Peyer's patch (tissue), 4 donors: ENCODE measurements around the gene ONECUT1. TPM values are rescaled to one million over a fixed set of nuclear protein-coding genes. Genes with fewer than 3 reads are reported as not detected.

ENCODE experiments used
- DNase-seq, 3 donors: peaks; one replicate each; pipeline ENCODE4 v3.0.0-alpha.2; 2017 to 2019
- H3K27ac ChIP-seq, 4 donors: fragments of 200-600 bp; sonication (generic); one replicate each; pipeline ENCODE4 v1.5.1; 2016 to 2019
- H3K27me3 ChIP-seq, 2 donors: fragments of 200-600 bp; sonication (generic); one replicate each; pipeline ENCODE4 v1.5.1; 2019
- H3K36me3 ChIP-seq, 3 donors: fragments of 200-600 bp; sonication (generic); one replicate each; pipeline ENCODE4 v1.5.1; 2016 to 2019
- H3K4me1 ChIP-seq, 4 donors: fragments of 200-600 bp; sonication (generic); one replicate each; pipeline ENCODE4 v1.5.1; 2016 to 2019
- H3K4me3 ChIP-seq, 4 donors: fragments of 200-600 bp; sonication (generic); 1 replicate in 3 of 4; 2 replicates in 1 of 4; pipeline ENCODE4 v1.5.1; 2016 to 2019; ENCODE audit warnings: mild to moderate bottlenecking in 1 of 4
- H3K9me3 ChIP-seq, 4 donors: fragments of 200-600 bp; sonication (generic); one replicate each; pipeline ENCODE4 v1.5.1; 2016 to 2019; ENCODE audit warnings: mild to moderate bottlenecking in 1 of 4
- CTCF ChIP-seq, 6 experiments: fragments of 450-650 bp in 4 of 6; fragments of 200-600 bp in 2 of 6; sonication (generic) in 1 of 6; IDR thresholded peaks; one replicate each; pipeline ENCODE4 v1.5.1; 2017 to 2019; ENCODE audit warnings: antibody characterized with exemption in 6 of 6, mild to moderate bottlenecking in 3 of 6, moderate library complexity in 1 of 6
- POLR2A ChIP-seq, 2 donors: fragments of 450-650 bp; IDR thresholded peaks; one replicate each; pipeline ENCODE4 v1.5.1; 2017; ENCODE audit warnings: antibody characterized with exemption in 2 of 2, mild to moderate bottlenecking in 2 of 2, moderate library complexity in 2 of 2
- total RNA-seq, 4 donors: library from RNA; depleted of rRNA; stranded (reverse); fragments of >200 nt; gene quantifications; one replicate each; pipeline ENCODE4 v1.1.0, GENCODE V29; 2016

The ONECUT1 gene
- total RNA-seq, 4 donors from 2014 or later, result not detected

GRCh38 chr15:52799145-52799811 lies 9.1 kb upstream of the ONECUT1 start:
- H3K36me3 ChIP-seq, result no peaks in the 10 kb centered on the region
- no peak overlapping the region for H3K27ac ChIP-seq
- no peak for DNase-seq
- TF ChIP-seq CTCF (IDR thresholded peaks at IDR 0.05) (no peak), POLR2A (IDR thresholded peaks at IDR 0.05) (no peak)
- peaks cover 0 to 9% (median 0%) of the 10 kb centered on the region in 4 donors for H3K9me3 ChIP-seq
- peaks cover 0 to 21% (median 5%) of the 10 kb centered on the region in 4 donors for H3K4me1 ChIP-seq
- no peak overlapping the region for H3K4me3 ChIP-seq
- peaks cover 0 to 73% of the 10 kb centered on the region in 2 donors for H3K27me3 ChIP-seq

- Histone ChIP-seq H3K36me3 (no peaks in the 10 kb centered on the region), H3K9me3 (peaks cover 0 to 9% (median 0%) of the 10 kb centered on the region in 4 donors), H3K27me3 (peaks cover 0 to 67% of the 10 kb centered on the region in 2 donors), H3K4me3 (peak overlapping the region in 1 of 4 donors; percentile 11), H3K4me1 (peaks cover 0 to 15% (median 2%) of the 10 kb centered on the region in 4 donors), H3K27ac (no peak overlapping the region)
- TF ChIP-seq POLR2A (IDR thresholded peaks at IDR 0.05) (no peak), CTCF (IDR thresholded peaks at IDR 0.05) (no peak)
- no peak for DNase-seq
Measured at GRCh38 chr15:52798529-52799101, 8.5 kb upstream of the ONECUT1 start.

GRCh38 chr15:52797625-52798501 lies 7.7 kb upstream of the ONECUT1 start:
- H3K27ac ChIP-seq, result no peak overlapping the region
- H3K4me1 ChIP-seq, result peaks cover 0 to 11% (median 2%) of the 10 kb centered on the region in 4 donors
- peak overlapping the region in 1 of 4 donors; percentile 11 for H3K4me3 ChIP-seq
- H3K36me3 ChIP-seq, result no peaks in the 10 kb centered on the region
- no peak for TF ChIP-seq CTCF (IDR thresholded peaks at IDR 0.05)
- no peak for TF ChIP-seq POLR2A (IDR thresholded peaks at IDR 0.05)
- H3K27me3 ChIP-seq, result peaks cover 0 to 67% of the 10 kb centered on the region in 2 donors
- H3K9me3 ChIP-seq, result peaks cover 0 to 9% (median 0%) of the 10 kb centered on the region in 4 donors
- DNase-seq, result no peak

- Histone ChIP-seq H3K4me3 (no peak overlapping the region), H3K27ac (no peak overlapping the region), H3K9me3 (peaks cover 0 to 9% (median 0%) of the 10 kb centered on the region in 4 donors), H3K4me1 (peaks cover 0 to 11% (median 2%) of the 10 kb centered on the region in 4 donors), H3K27me3 (peaks cover 0 to 67% of the 10 kb centered on the region in 2 donors), H3K36me3 (no peaks in the 10 kb centered on the region)
- no peak for DNase-seq
- TF ChIP-seq CTCF (IDR thresholded peaks at IDR 0.05) (no peak), POLR2A (IDR thresholded peaks at IDR 0.05) (no peak)
Measured at GRCh38 chr15:52796753-52797520, 6.8 kb upstream of the ONECUT1 start.

- no peak for DNase-seq
- Histone ChIP-seq H3K9me3 (peaks cover 0 to 3% (median 0%) of the 10 kb centered on the region in 4 donors), H3K27ac (no peak overlapping the region), H3K36me3 (no peaks in the 10 kb centered on the region), H3K4me1 (peaks cover 0 to 11% (median 2%) of the 10 kb centered on the region in 4 donors), H3K27me3 (peaks cover 0 to 68% of the 10 kb centered on the region in 2 donors), H3K4me3 (no peak overlapping the region)
- TF ChIP-seq CTCF (IDR thresholded peaks at IDR 0.05) (no peak), POLR2A (IDR thresholded peaks at IDR 0.05) (no peak)
Measured at GRCh38 chr15:52796228-52796521, 6.0 kb upstream of the ONECUT1 start.
